Measurements from ENCODE around the gene NUP50.
A peak's percentile ranks its signal among the peaks of the same experiment; 100 is the strongest.

The NUP50 gene

DNA sequence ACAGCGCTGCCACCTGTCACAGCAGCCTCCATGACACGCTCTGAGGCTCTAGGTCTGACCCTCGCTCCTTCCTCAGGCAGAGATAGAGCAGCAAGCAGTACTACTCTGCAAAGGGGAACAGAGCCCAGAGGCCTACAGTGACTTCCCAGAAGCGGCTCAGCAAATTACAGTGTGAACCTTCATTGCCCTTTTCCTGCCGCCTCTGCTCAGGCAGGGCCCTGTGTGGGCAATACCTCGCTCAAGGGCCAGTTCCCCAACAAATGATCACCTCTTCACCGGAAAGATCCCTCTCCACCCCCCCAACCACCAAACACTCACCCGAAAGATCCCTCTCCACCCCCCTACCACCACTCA lies 64.7 kb downstream of the NUP50 start:
- H3K27ac ChIP-seq (replicated peaks), result peak overlapping the region; percentile 98
- H3K27me3 ChIP-seq (ENCODE audit: insufficient read depth, poor library complexity, severe bottlenecking), result no peaks in the 10 kb centered on the region
- peak in 1 of 2 experiments; percentile 78 for DNase-seq (ENCODE audit: low read depth in 1 of 2, low spot score in 1 of 2)
- H3K4me3 ChIP-seq (replicated peaks; ENCODE audit: insufficient read depth, low read length), result no peak overlapping the region
- TF ChIP-seq POLR2AphosphoS5 (IDR thresholded peaks at IDR 0.05; ENCODE audit: low read depth) (no peak), SPI1 (IDR thresholded peaks at IDR 0.05; ENCODE audit: borderline replicate concordance, low read depth) (no peak; the same call in 1 of the 2 replicates), REST (IDR thresholded peaks at IDR 0.05; ENCODE audit: insufficient replicate concordance, low read depth) (no peak), GABPA (IDR thresholded peaks at IDR 0.05; ENCODE audit: low read depth) (no peak)
- TF ChIP-seq, protein P1, sequence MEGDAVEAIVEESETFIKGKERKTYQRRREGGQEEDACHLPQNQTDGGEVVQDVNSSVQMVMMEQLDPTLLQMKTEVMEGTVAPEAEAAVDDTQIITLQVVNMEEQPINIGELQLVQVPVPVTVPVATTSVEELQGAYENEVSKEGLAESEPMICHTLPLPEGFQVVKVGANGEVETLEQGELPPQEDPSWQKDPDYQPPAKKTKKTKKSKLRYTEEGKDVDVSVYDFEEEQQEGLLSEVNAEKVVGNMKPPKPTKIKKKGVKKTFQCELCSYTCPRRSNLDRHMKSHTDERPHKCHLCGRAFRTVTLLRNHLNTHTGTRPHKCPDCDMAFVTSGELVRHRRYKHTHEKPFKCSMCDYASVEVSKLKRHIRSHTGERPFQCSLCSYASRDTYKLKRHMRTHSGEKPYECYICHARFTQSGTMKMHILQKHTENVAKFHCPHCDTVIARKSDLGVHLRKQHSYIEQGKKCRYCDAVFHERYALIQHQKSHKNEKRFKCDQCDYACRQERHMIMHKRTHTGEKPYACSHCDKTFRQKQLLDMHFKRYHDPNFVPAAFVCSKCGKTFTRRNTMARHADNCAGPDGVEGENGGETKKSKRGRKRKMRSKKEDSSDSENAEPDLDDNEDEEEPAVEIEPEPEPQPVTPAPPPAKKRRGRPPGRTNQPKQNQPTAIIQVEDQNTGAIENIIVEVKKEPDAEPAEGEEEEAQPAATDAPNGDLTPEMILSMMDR (IDR thresholded peaks at IDR 0.05; ENCODE audit: insufficient read depth, low read length), result no peak

DNA sequence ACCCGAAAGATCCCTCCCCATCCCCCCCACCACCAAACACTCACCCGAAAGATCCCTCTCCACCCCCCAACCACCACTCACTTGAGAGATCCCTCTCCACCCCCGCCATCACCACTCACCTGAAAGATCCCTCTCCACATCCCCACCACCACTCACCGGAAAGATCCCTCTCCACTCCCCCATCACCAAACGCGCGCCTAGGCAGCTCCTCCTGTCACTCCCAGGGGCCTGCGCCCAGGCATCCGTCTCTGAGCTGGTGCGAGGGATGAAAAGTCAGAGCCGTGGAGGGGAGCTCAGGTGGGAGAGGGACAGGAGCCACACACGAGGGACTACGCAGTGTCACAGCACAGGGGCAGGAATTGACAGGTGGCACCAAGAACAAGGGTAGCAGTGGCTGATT lies 65.5 kb downstream of the NUP50 start:
- H3K27ac ChIP-seq (replicated peaks), result peak overlapping the region; percentile 96
- DNase-seq (ENCODE audit: low read depth in 1 of 2, low spot score in 1 of 2), result no peak
- H3K27me3 ChIP-seq (ENCODE audit: insufficient read depth, poor library complexity, severe bottlenecking), result no peaks in the 10 kb centered on the region
- TF ChIP-seq REST (IDR thresholded peaks at IDR 0.05; ENCODE audit: insufficient replicate concordance, low read depth) (no peak), GABPA (IDR thresholded peaks at IDR 0.05; ENCODE audit: low read depth) (no peak), POLR2AphosphoS5 (IDR thresholded peaks at IDR 0.05; ENCODE audit: low read depth) (no peak), SPI1 (IDR thresholded peaks at IDR 0.05; ENCODE audit: borderline replicate concordance, low read depth) (no peak)
- TF ChIP-seq, protein P1 (IDR thresholded peaks at IDR 0.05; ENCODE audit: insufficient read depth, low read length), result no peak
- H3K4me3 ChIP-seq (replicated peaks; ENCODE audit: insufficient read depth, low read length), result no peak overlapping the region

DNA sequence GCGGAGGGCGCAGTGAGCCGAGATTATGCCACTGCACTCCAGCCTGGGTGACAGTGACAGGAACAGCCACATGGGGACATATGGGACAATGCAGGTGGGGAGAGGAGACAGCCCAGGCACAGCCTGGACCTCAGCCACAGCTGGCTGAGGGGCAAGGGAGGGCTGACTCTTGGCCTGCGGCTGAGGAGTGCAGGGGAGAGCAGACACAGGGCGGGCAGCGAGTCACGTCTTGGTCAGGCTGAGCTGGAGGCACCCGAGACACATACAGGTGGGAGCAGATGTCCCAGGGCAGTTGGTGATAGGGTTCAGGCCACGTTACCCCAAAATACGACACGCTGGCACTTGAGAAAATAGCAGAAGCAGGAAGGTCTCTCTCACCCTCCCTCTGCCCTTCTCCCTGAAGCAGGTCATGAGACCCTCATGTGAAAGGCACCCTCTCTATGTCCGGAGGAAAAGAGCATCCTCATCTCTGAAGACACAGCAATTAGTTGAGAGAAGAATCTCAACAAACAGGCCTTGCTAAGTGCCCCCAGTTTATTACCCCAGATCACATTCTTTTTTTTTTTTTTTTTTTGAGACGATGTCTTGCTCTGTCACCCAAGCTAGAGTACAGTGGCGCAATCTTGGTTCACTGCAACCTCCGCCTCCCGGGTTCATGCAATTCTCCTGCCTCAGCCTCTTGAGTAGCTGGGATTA lies 66.4 kb downstream of the NUP50 start:
- DNase-seq (ENCODE audit: low read depth in 1 of 2, low spot score in 1 of 2), result peak in 1 of 2 experiments; percentile 93
- Histone ChIP-seq H3K27ac (replicated peaks) (peak overlapping the region; percentile 96), H3K27me3 (ENCODE audit: insufficient read depth, poor library complexity, severe bottlenecking) (no peaks in the 10 kb centered on the region), H3K4me3 (replicated peaks; ENCODE audit: insufficient read depth, low read length) (no peak overlapping the region)
- TF ChIP-seq POLR2AphosphoS5 (IDR thresholded peaks at IDR 0.05; ENCODE audit: low read depth) (no peak; the same call in 1 of the 2 replicates), REST (IDR thresholded peaks at IDR 0.05; ENCODE audit: insufficient replicate concordance, low read depth) (no peak), GABPA (IDR thresholded peaks at IDR 0.05; ENCODE audit: low read depth) (no peak), SPI1 (IDR thresholded peaks at IDR 0.05; ENCODE audit: borderline replicate concordance, low read depth) (no peak)
- TF ChIP-seq, protein P1 (IDR thresholded peaks at IDR 0.05; ENCODE audit: insufficient read depth, low read length), result no peak

All from HL-60 (cell line).